Stimulated activated CD8-positive, alpha-beta memory T cell treated with anti-CD3 and anti-CD28 coated beads, Interleukin-15, amount 100 ng/mL, for 48 hours (primary cell): ENCODE results near the gene HBG1.
"Not testable (repeated sequence)": the region's sequence is repeated elsewhere in the genome, so short reads cannot be mapped to it uniquely, and the experiment has no call there.

ENCODE experiments used
- DNase-seq, 2 donors: peaks; one replicate each; pipeline ENCODE4 v3.0.0-alpha.2; 2020; ENCODE audit warnings: low read depth in 2 of 2

HBG1 gene

GRCh38 chr11:5277807-5278382 lies 28.2 kb upstream of the HBG1 start:
- no peak for DNase-seq

GRCh38 chr11:5276697-5277096 lies 27.0 kb upstream of the HBG1 start:
- DNase-seq: no peak

GRCh38 chr11:5275369-5276110 lies 25.9 kb upstream of the HBG1 start:
- no peak for DNase-seq

GRCh38 chr11:5274395-5274794 lies 24.7 kb upstream of the HBG1 start:
- no peak for DNase-seq

- no peak for DNase-seq
Measured at GRCh38 chr11:5272395-5273017, 22.8 kb upstream of the HBG1 start.

GRCh38 chr11:5269715-5270147 lies 20.1 kb upstream of the HBG1 start, which contains the start of gene HBE1:
Gene HBE1 (minus strand): TSS chr11:5269945. CDS start chr11:5269890, 55 bp downstream.
- no peak for DNase-seq

- DNase-seq: no peak
Measured at GRCh38 chr11:5267033-5267563, 17.4 kb upstream of the HBG1 start.

GRCh38 chr11:5266609-5267008 lies 17.0 kb upstream of the HBG1 start:
- no peak for DNase-seq

GRCh38 chr11:5265832-5266231 lies 16.2 kb upstream of the HBG1 start:
- DNase-seq: no peak

- DNase-seq: no peak
Measured at GRCh38 chr11:5258543-5259262, 9.0 kb upstream of the HBG1 start.

- no peak for DNase-seq
Measured at GRCh38 chr11:5257296-5257695, 7.6 kb upstream of the HBG1 start.

GRCh38 chr11:5254646-5255413 lies 5.2 kb upstream of the HBG1 start, which contains the start of gene HBG2:
Gene HBG2 (minus strand): TSS chr11:5254781. CDS start chr11:5254728, 53 bp downstream.
- not testable (repeated sequence) for DNase-seq

GRCh38 chr11:5254023-5254422 lies 4.4 kb upstream of the HBG1 start:
- DNase-seq: not testable (repeated sequence)

- DNase-seq: not testable (repeated sequence)
Measured at GRCh38 chr11:5253440-5253839, 3.8 kb upstream of the HBG1 start.

- DNase-seq: no peak
Measured at GRCh38 chr11:5252919-5253265, 3.2 kb upstream of the HBG1 start.

GRCh38 chr11:5252192-5252918 lies 2.7 kb upstream of the HBG1 start:
- no peak for DNase-seq

GRCh38 chr11:5251746-5252145 lies 2.1 kb upstream of the HBG1 start:
- DNase-seq: no peak

- DNase-seq: no peak
Measured at GRCh38 chr11:5250543-5251204, 1.0 kb upstream of the HBG1 start.

GRCh38 chr11:5248498-5248897 lies 1.2 kb downstream of the HBG1 start:
- not testable (repeated sequence) for DNase-seq
